CMK (cell line): ENCODE data around the gene AMN.
"Not testable (repeated sequence)": the region's sequence is repeated elsewhere in the genome, so short reads cannot be mapped to it uniquely, and the experiment has no call there.

Source experiments
- DNase-seq: peaks from one replicate; pipeline ENCODE4 v3.0.0-alpha.2; 2010; ENCODE audit warnings: low read depth

AMN gene

DNA sequence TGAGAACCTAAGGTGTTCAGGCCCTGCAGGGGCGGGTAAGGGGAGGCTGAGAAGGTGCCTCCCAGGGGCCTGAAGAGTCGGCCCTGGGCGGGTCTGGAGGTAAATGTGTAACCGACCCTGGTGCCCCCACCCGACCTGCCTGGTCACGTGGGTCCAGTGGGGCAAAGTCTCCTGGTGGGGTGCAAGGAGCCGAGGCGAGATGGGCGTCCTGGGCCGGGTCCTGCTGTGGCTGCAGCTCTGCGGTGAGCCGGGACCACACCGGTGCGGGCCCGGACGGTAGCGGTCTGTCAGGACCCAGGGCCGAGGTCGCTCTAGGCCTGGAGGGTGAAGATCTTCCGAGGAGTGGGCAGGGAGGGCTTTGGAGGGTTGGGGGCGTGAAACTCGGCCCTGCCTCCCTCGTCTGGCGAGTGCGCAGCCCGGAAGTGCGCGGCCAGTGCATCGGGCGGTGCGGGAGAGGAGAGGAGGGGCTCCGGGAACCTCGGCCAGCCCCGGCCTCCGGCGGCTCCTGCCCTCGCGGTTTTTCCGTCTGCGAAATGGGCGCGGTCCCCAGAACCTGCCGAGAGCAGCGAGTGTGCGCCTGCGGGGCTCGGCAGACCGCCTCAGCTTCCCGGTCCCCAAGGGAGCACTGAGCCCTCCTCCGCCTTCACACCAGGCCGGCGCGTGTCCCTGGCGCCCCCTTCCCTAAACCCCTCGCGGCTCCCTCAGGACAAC is at the start of gene AMN:
Gene AMN (plus strand): TSS at position 174 of the 711 bp plus-strand sequence. CDS start 26 bp downstream, at position 200.
- no peak for DNase-seq

DNA sequence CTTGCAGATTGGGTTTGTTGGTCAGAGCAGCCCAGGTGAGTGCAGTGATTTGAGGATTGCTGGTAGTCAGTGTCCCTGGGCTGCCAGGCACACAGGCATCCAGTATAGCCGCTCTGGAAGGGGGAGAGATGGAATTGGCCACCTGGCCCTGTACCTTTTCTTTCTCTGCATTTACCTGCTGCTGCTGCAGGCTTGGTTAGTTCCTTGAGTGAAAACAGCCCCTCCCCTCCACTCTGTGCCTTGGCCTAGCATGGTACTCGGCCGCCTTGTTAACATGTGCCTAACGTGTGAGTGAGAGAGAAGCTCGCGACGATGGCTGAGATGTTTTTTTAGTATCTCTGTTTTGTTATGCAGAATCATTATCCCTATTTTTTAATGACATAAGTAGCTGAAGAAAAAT is 49.3 kb upstream of the AMN start:
- no peak for DNase-seq

DNA sequence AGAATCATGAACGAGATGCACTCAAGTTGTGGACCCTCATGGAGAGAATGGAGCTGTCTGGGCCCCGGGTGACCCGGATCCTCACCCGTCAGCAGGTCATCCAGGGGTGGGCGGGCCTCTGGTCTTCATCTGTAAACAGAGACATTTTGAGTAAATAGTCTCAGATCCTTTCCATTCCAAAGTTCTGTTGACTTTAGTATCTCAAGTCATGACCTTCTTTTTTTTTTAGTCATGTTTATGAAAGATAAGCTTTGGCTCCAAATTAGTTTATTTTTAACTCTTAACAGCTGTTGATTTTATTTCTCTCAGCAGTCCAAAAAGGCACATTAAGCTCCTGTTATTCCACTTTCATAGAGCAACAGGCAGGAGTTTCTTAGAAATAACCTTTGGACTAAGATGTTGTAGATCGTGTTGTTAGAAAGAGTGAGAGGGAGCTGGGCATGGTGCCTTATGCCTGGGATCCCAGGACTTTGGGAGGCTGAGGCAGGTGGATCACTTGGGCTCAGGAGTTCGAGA is 48.9 kb upstream of the AMN start:
- no peak for DNase-seq

DNA sequence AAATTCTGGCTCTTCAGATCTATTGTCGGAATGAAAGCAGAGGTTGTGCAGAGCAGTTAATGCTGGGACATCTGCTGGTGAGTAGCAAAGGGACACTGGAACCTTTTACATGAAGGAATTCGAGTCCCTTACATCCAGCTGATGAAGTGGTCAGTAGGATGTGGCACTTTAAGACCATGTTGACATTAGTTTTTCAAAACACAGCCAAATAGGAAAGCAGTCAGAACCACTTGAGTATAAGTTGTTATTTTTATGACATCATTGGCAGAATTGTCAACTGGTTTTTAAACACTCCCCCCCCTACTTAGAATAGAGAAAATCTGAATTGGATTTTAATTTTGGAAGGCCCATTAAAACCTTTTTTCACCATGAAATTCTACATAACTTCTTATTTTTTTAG is 46.8 kb upstream of the AMN start:
- DNase-seq = no peak

DNA sequence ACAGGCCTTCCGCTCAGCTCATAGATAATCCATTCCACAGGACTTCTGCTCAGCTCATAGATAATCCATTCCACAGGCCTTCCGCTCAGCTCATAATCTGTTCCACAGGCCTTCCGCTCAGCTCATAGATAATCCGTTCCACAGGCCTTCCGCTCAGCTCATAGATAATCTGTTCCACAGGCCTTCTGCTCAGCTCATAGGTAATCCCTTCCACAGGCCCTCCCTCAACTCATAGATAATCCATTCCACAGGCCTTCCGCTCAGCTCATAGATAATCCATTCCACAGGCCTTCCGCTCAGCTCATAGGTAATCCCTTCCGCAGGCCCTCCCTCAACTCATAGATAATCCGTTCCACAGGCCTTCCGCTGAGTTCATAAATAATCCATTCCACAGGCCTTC is 45.0 kb upstream of the AMN start:
- DNase-seq = not testable (repeated sequence)

DNA sequence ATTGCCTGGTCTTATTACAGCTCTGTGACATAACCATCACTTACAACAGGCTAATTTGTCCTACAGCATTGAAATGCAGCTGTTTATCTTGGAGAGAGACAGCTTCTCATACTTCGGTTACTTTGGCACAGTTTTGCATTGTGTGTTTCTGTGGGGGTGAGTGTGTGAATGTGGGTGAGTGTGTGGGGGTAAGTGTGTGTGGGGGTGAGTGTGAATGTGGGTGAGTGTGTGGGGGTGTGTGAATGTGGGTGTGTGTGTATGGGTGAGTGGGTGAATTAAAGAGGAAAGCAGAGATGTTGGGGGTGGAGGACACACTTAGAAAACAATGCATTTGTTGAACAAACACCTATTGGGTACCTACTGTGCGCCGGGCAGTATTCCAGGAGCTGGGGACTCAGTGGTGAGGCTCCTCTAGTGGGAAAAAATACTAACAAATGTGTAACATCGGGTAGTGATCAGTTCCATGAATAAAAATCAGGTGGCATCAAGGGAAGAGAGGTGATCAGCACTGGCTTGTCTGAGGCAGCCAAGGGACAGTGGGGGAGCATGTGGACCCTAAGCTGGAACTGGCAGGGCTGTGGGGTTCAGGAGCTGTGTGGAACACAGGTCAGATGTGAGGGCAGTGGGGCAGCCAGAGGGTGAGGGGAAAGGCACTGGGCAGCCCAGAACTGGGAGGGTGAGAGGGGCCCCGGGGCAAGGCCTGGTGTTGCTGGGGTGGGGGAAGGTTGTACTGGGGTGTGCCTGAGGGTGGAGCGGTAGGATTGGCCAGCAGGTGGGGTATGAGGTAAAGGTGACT is 44.1 kb upstream of the AMN start:
- no peak for DNase-seq

DNA sequence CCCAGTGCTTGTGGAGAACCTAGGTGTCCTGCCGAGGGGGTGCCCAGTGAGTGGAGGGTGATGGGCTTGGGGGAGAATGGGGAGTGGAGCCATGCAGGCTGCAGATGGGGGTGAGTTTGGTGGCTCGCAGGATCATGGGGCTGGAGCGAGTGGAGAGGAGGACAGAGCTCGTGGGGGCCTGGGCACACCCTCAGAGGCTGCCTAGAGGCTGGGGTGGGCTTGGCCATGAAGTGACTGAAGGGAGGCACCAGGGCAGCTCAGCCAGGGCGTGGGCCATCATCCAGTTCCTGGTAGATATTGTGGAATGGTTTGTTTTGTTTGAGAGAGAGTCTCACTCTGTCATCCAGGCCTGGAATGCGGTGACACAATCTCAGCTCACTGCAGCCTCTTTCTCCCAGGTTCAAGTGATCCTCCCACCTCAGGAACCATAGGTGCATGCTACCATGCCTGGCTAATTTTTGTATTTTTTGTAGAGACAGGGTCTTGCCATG is 43.4 kb upstream of the AMN start:
- DNase-seq = no peak

DNA sequence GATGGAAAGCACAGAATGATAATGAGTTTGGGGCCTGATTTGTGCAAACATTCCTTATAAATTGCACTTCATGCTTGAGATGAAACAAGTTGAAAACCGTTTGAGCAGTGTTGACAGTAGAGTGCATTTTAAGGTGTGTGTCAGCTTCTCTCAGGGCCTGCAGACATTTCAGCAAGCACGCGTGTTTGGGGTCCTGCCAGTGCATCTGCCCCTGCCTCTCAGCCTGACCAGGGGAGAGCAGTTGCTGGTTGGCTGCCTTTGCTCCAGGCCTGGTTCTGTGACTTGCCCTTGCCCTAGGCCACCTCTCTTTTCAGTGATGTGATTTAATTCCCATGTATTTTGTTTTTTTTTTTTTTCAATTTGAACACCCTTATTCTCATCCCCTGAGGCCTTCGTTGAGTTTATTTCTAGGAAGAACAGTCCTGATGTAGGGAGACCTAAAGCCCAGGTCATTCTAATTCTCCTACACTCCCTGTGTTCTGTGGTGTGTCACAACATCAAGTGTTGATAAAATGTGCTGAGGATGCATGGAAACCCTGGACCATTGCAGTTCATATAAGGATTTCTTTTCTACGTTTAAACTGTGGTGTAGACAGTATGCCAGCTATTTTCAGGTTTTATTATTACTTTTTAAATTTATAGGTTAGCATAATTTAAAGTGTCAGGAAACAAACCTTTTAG is 40.1 kb upstream of the AMN start:
- DNase-seq = no peak

DNA sequence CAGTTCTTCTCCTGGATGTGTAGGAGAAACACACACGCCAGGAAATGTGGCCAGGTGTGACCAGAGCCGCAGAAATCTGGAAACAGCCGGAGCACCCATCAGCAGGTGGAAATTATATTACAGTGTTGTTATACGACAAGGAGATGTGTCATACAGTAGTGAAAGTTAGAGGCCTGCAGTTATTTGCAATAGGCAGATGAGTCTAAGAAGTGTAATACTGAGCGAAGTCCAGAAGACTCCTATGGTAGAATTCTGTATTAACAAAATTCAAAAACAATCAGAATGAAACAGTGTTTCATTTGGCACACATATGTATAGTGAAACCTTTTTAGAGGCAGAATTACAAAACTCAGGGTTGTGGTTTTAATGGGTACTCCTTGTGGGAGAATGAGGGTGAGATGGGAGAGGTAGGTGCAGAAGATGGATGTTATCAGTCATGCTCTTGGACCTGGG is 39.3 kb upstream of the AMN start:
- DNase-seq = no peak

DNA sequence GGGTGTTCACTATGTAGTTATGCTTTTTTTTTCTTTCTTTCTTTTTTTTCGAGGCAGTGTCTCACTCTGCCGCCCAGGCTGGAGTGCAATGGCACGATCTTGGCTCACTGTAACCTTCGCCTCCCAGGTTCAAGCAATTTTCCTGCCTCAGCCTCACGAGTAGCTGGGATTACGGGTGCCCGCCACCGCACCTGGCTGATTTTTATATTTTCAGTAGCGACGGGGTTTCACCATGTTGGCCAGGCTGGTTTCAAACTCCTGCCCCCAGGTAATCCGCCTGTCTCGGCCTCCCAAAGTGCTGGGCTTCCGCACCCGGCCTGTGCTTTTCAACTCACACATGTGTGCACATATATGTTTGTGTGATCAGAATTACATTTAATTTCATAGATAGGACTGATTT is 38.9 kb upstream of the AMN start:
- no peak for DNase-seq

DNA sequence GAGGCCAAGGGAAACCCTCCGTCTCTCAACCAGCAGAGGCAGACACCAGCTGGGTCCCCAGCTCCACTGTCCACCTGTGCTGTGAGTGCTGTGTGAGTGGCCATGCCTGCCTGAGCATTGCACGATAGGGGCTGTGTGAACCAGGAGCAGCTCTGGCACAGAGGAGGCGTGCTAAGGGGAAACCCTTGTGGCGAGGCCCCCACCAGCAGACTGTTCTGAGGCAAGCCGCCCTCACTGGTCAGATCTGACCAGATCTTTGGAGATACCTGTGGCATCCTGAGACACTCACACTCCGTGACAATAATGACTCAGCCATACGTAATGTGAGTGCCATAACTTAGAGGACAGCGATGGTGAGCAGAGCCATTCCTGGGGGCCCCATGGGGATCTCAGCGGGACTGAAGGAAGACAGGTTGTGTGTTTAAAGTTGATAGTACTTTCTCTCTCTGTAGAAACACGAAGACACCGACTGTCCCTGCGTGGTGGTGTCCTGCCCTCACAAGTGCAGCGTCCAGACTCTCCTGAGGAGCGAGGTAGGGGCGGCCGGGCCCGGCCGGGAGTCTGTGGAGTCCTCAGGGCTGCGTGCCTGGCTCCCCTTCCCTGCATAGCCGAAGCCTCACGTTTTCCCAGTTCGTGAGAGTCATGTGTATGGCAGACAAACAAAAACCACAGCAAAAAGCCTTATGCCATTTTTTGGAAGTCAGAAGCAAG is 36.6 kb upstream of the AMN start:
- DNase-seq = no peak

DNA sequence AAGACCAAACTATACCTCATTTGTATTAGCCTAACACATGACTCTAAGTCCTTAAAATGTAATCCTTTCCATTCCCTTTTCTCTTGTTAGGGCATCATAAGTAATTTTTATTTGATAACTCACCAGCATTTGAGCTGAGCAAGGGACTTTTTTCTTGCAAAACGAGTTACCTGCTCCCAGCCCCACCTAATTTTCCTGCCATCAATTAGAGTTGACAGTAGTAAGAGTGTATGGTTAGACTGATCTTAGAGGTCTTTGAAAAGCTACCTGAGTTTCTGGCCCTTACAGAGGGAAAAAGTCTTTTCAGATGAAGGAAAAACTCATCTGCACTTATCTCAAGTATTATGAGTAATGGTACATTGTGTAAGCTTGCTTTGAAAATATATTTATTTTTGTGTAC is 33.7 kb upstream of the AMN start:
- no peak for DNase-seq

DNA sequence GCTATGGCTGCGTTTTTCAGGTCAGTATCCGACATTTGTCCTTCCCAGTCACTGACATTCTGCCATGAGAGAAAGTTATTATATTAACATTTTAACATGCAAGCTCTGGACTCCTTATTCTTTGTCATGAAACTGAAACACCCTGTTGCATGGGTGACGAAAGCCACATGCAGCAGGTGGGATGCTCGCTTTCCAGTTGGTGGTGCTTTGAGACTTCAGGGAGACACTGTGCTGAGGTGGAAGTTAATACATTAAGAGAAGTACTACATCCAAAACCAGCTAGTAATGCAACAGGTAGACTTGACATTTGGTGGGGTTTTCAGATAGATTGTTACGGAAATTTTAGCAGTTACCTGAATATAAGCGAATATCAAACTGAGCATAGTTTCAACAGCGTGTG is 32.8 kb upstream of the AMN start:
- DNase-seq = no peak

DNA sequence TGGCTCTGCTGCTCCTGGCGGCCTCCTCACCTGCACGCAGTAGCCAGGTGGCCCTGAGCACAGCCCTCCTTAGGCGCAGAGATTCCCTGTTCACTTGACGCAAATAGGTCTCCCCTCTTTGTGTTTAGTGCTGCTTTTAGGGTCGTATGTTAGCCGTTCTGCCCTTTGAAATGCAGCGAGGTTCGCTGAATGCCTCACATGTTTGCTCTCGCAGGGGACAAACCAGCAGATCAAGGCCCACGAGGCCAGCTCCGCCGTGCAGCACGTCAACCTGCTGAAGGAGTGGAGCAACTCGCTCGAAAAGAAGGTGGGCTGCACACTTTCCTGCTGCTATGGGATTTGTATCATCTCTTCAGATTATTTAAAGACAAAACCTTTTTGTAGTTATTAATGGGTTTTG is 31.4 kb upstream of the AMN start:
- DNase-seq = no peak

DNA sequence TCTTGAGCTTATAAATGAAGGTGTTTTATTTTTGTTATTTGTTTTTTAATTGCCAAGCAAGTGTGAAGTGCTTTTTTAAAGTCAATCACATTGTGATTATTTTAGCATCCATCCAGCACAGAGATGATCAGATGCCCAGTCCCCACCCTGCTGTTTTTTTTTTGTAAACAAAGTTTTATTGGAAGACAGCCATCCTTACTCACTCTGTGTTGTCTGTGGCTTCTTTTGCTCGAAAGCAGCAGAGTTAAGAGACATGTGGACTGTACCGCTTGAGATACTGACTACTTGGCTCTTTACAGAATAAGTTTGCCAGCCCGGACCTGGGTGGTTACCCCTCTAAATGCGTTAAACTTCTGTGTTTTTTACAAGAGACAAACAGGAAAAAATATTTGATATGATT is 30.9 kb upstream of the AMN start:
- no peak for DNase-seq

DNA sequence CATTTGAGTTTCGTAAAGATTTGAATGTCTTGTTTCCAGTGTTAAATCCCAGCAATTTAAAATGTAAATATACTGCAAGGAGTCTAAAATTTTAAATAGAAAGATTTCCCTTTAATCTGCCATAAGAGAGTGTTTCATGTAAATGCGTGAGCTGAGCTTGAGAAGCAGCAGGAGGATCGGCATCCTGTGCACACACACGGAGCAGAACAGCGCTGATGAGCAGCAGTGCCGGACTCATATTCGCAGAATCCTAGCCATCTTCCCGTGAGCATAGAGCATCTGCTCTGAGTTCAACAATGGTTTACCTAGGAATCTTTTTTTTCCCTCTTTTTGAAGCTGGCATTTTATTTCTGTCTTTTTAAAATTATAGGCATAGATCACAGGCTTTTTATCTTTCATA is 29.8 kb upstream of the AMN start:
- DNase-seq = no peak

DNA sequence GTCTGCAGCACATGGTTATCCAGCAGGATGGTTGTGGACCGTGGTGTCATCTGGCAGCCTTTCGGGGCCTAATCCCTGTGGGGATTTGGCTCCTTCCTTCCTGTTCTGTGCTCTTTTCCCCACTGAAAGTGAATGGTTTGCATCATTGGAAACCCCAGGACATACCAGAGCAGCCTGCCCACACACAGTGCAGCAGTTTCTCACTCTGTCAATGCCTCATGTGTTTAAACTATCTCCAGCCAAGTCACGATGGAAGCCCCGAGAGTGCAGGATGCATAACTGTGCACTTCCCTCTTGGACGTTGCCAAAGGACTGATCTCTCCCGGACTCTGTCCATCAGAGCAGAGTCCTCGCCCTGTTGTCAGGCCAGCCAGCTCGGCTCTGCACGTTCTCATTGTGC is 29.0 kb upstream of the AMN start:
- DNase-seq = no peak

DNA sequence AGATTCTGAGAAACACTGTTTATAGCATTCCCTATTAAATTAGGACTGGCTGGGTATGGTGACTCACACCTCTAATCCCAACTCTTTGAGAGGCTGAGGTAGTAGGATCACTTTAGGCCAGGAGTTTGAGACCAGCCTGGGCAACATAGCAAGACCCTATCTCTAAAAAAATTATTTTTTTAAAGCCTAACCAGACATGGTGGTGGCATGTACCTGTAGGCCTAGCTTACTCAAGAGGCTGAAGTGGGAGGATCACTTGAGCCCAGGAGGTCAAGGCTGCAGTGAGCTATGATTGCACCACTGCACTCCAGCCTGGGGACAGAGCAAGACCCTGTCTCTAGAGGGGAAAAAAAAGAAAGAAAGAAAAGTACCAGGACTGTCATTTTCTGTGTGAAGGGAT is 25.7 kb upstream of the AMN start:
- not testable (repeated sequence) for DNase-seq

DNA sequence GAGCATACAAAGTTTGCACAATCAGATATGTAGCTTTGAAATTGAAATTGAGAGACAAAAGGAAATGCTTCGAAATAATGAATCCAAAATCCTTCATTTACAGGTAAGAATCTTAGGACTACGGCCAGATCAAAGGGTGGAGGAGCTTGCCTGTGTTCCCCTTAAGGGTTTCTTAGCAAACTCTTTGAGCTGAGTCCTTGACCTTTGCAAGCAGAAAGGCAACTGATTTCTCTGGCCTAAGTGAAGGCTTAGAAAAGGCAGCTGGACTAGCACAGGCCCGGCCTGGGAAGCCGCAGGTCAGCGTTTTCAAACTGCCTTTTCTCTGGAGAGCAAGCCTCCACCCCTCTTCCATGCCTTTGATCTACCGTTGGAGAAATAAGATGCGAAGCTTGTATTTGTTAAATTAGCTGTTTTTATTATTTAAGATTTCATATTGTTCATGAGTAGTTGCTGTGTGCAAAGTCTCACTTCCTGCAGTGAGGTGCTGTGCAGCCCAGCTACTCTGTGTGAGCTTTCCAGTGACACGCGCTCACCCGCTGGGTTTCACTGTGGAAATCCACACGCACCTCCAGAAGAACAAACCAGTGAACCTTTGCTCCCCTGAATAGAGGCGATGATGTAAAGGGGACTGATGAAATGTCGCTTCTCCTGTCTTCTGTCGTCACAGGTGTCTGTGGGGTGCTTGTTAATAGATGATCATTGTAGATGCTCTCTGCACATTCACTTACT is 25.0 kb upstream of the AMN start:
- DNase-seq = no peak

DNA sequence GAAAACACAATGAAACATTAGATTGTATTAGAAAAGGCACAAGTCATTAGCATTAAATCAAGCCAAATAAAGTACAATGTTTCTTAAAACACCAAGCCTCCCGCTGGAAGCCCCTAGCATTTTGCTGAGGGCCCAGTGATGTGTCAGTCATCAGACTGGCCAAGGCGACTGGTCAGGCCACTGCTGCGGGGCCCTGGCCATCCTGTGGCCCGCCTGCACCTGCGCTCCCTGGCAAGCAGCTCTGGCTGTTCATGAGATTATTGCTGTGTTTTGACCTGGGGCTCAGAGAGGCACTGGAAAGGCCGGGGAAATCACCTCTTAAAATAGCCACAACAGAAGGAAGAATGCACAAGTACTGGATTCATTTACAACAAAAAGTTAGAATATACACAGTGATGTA is 24.2 kb upstream of the AMN start:
- no peak for DNase-seq

DNA sequence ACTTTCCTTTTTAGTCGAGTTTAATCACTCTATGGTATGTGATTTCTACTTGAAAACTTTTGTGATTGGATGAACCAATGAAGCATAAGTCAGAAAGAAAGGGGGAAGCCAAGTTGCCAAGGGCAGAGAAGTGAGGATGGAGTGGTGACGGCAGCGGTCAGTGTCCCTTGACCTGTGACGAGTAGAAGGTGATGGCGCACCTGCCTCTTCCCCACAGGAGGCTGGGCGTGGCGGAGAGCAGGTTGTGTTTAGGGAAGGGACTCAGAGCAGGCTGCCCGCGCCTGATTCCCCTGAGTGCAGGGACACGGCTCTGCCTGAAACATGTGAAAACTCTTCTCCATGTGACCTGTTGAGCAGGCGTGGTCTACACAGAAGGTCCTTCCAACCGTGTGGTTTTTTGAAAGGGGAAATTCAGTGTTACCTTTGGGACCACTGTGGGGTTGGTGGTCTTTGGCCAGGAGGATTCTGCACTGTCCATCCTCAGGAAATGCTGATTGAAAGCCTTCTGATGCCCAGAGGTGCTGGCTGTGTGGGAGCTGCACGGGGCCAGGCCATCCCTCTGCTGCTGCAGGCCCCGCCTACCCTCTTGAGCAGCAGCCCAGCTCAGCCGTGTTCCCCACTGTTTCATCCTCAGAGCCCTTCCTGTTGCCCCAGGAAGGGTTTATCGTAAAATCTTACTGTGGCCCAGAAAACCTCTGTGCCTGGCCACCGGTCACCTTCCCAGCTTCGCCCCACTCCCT is 23.5 kb upstream of the AMN start:
- DNase-seq = no peak
